ENCODE results near the gene RGR. TPM values are rescaled to one million over a fixed set of nuclear protein-coding genes. Genes with fewer than 3 reads are reported as not detected.

Gene RGR
- total RNA-seq, 1 experiment from 2014 or later: not detected

GRCh38 chr10:84298057-84298456 is 53.2 kb downstream of the RGR start:
- Histone ChIP-seq H3K9me2 (replicated peaks; ENCODE audit: low read length) (no peaks in the 10 kb centered on the region), H3K4me3 (ENCODE audit: low read length) (no peak overlapping the region), H3F3A (ENCODE audit: low read length, unreplicated experiment) (no peaks in the 10 kb centered on the region), H3K27me3 (ENCODE audit: low read length) (peaks cover 21% of the 10 kb centered on the region), H4K20me1 (ENCODE audit: low read length) (no peaks in the 10 kb centered on the region), H3K27ac (ENCODE audit: low read length) (no peak overlapping the region), H3K4me1 (ENCODE audit: insufficient read depth, low read length) (no peaks in the 10 kb centered on the region), H3K79me2 (ENCODE audit: low read length) (no peaks in the 10 kb centered on the region), H3K9me3 (ENCODE audit: low read length) (no peaks in the 10 kb centered on the region), H2AFZ (ENCODE audit: low read length) (no peak overlapping the region), H3K4me2 (ENCODE audit: low read length) (no peak overlapping the region), H3K9ac (ENCODE audit: low read length) (no peak overlapping the region), H3K36me3 (ENCODE audit: low read depth, low read length) (no peaks in the 10 kb centered on the region)
- TF ChIP-seq EZH2phosphoT487 (IDR thresholded peaks at IDR 0.05; ENCODE audit: borderline replicate concordance, low read length) (no peak), EZH2 (IDR thresholded peaks at IDR 0.05; ENCODE audit: low read length, unreplicated experiment) (no peak), CTCF (conservative IDR thresholded peaks at IDR 0.05; ENCODE audit: low read depth, low read length) (no peak)
- CTCF ChIA-PET: no interaction called here
- BruUV-seq (replicated peaks): no TSS peak
- intact Hi-C loops (cut with micrococcal nuclease): no loop called here
- POLR2A ChIA-PET (ENCODE audit: unreplicated experiment): no interaction called here
- no peak for DNase-seq
- no peak for ATAC-seq

GRCh38 chr10:84302223-84302622 is 57.4 kb downstream of the RGR start:
- Histone ChIP-seq H3K4me1 (ENCODE audit: insufficient read depth, low read length) (0 out of 2 replicates have a peak, but pooled peaks cover 3% of the 10 kb centered on the region), H3K27ac (ENCODE audit: low read length) (no peak overlapping the region), H3K9ac (ENCODE audit: low read length) (no peak overlapping the region), H3K4me3 (ENCODE audit: low read length) (no peak overlapping the region), H3K9me2 (replicated peaks; ENCODE audit: low read length) (no peaks in the 10 kb centered on the region), H3K79me2 (ENCODE audit: low read length) (no peaks in the 10 kb centered on the region), H4K20me1 (ENCODE audit: low read length) (no peaks in the 10 kb centered on the region), H3K36me3 (ENCODE audit: low read depth, low read length) (no peaks in the 10 kb centered on the region), H3F3A (ENCODE audit: low read length, unreplicated experiment) (no peaks in the 10 kb centered on the region), H3K9me3 (ENCODE audit: low read length) (no peaks in the 10 kb centered on the region), H2AFZ (ENCODE audit: low read length) (no peak overlapping the region), H3K4me2 (ENCODE audit: low read length) (no peak overlapping the region), H3K27me3 (ENCODE audit: low read length) (peaks cover 21% of the 10 kb centered on the region)
- POLR2A ChIA-PET (ENCODE audit: unreplicated experiment): interaction anchor here (0.7 kb wide), 1 partner anchor 27 kb away, joined by 8 read pairs; no protein-coding TSS in a partner anchor
- DNase-seq (no peak), ATAC-seq (no peak)
- intact Hi-C loops (cut with micrococcal nuclease): no loop called here
- no TSS peak for BruUV-seq (replicated peaks)
- no peak for TF ChIP-seq EZH2phosphoT487 (IDR thresholded peaks at IDR 0.05; ENCODE audit: borderline replicate concordance, low read length)
- no peak for TF ChIP-seq EZH2 (IDR thresholded peaks at IDR 0.05; ENCODE audit: low read length, unreplicated experiment)
- TF ChIP-seq CTCF (conservative IDR thresholded peaks at IDR 0.05; ENCODE audit: low read depth, low read length): no peak
- CTCF ChIA-PET: no interaction called here

- H3K4me2 ChIP-seq (ENCODE audit: low read length): no peak overlapping the region
- no peak overlapping the region for H3K9ac ChIP-seq (ENCODE audit: low read length)
- no peaks in the 10 kb centered on the region for H3K27me3 ChIP-seq (ENCODE audit: low read length)
- H4K20me1 ChIP-seq (ENCODE audit: low read length): no peaks in the 10 kb centered on the region
- H3K27ac ChIP-seq (ENCODE audit: low read length): no peak overlapping the region
- intact Hi-C loops (cut with micrococcal nuclease): loop anchor here (5.0 kb wide), 1 partner anchor 40 kb away; no protein-coding TSS in a partner anchor
- TF ChIP-seq CTCF (conservative IDR thresholded peaks at IDR 0.05; ENCODE audit: low read depth, low read length) (no peak), EZH2phosphoT487 (IDR thresholded peaks at IDR 0.05; ENCODE audit: borderline replicate concordance, low read length) (no peak), EZH2 (IDR thresholded peaks at IDR 0.05; ENCODE audit: low read length, unreplicated experiment) (no peak)
- H3K36me3 ChIP-seq (ENCODE audit: low read depth, low read length): no peaks in the 10 kb centered on the region
- H3K9me2 ChIP-seq (replicated peaks; ENCODE audit: low read length): no peaks in the 10 kb centered on the region
- ChIA-PET CTCF (no interaction called here), POLR2A (ENCODE audit: unreplicated experiment) (no interaction called here)
- DNase-seq: no peak
- no peak overlapping the region for H3K4me3 ChIP-seq (ENCODE audit: low read length)
- H3K79me2 ChIP-seq (ENCODE audit: low read length): no peaks in the 10 kb centered on the region
- no peaks in the 10 kb centered on the region for H3K9me3 ChIP-seq (ENCODE audit: low read length)
- BruUV-seq (replicated peaks): no TSS peak
- H3K4me1 ChIP-seq (ENCODE audit: insufficient read depth, low read length): peaks cover 23% of the 10 kb centered on the region
- H3F3A ChIP-seq (ENCODE audit: low read length, unreplicated experiment): no peaks in the 10 kb centered on the region
- no peak for ATAC-seq
- H2AFZ ChIP-seq (ENCODE audit: low read length): no peak overlapping the region
These were observed 62.0 kb downstream of the RGR start for GRCh38 chr10:84306751-84307384.

Data from PC-3 (cell line).